ENCODE data around the gene SMTN. TPM values are rescaled to one million over a fixed set of nuclear protein-coding genes. Genes with fewer than 3 reads are reported as not detected.

The SMTN gene
- total and polyA plus RNA-seq, 10 of the 15 experiments (the other 5 are each of a cell fraction or from before 2014, with no cell fraction given): 0.92 to 21.9 (median 4.8) TPM

DNA sequence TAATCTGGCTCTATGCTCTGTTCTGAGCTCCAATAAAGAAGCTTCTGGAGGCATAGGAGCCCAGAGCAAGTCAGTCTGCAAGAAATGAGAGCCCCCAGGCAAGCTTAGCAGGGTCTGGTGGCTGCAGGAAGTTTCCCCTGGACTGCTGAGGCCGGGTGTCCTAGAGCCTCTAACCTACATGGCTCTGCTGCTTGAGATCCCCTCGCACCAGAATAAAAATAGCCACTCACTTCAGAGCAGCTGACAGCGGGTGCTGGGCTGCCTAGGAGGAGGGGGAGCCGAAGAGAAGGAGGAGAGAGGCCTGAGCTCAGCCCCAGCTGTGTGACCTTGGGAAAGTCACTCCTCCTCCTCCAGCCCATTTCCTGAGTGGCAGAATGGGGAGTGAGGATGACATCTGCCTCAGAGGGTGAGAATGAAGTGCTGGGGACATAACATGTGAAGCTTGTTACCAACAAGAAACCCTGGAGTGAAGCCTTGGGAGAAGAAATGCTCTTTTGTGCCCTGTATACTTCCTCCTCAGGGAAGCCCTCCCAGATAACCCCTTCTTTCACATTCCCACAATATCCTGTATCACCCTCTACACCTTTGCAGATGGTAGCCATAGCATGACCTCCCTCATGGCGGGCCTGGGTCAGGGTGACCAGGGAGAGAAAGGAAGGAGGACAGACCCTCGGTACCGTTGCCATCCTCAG, 38.1 kb downstream of the SMTN start (continued):
- no peak for TF ChIP-seq CEBPB (IDR thresholded peaks at IDR 0.05; ENCODE audit: borderline replicate concordance in 1 of 2, low read depth in 2 of 2, low read length in 2 of 2)
- no peak for TF ChIP-seq PBX3 (IDR thresholded peaks at IDR 0.05; ENCODE audit: insufficient replicate concordance, low read depth, low read length)
- TF ChIP-seq, protein P1, sequence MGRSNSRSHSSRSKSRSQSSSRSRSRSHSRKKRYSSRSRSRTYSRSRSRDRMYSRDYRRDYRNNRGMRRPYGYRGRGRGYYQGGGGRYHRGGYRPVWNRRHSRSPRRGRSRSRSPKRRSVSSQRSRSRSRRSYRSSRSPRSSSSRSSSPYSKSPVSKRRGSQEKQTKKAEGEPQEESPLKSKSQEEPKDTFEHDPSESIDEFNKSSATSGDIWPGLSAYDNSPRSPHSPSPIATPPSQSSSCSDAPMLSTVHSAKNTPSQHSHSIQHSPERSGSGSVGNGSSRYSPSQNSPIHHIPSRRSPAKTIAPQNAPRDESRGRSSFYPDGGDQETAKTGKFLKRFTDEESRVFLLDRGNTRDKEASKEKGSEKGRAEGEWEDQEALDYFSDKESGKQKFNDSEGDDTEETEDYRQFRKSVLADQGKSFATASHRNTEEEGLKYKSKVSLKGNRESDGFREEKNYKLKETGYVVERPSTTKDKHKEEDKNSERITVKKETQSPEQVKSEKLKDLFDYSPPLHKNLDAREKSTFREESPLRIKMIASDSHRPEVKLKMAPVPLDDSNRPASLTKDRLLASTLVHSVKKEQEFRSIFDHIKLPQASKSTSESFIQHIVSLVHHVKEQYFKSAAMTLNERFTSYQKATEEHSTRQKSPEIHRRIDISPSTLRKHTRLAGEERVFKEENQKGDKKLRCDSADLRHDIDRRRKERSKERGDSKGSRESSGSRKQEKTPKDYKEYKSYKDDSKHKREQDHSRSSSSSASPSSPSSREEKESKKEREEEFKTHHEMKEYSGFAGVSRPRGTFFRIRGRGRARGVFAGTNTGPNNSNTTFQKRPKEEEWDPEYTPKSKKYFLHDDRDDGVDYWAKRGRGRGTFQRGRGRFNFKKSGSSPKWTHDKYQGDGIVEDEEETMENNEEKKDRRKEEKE (IDR thresholded peaks at IDR 0.05): no peak
- TF ChIP-seq ZBTB11 (CRISPR knock-in tag; IDR thresholded peaks at IDR 0.05): no peak
- TF ChIP-seq YBX1 (IDR thresholded peaks at IDR 0.05): no peak
- no peak for TF ChIP-seq ATF7 (IDR thresholded peaks at IDR 0.05; ENCODE audit: low read depth)
- TF ChIP-seq CREB1 (IDR thresholded peaks at IDR 0.05; ENCODE audit: low read depth): no peak
